GM23248 (cell line): ENCODE data around the gene STK36. TPM values are rescaled to one million over a fixed set of nuclear protein-coding genes. Genes with fewer than 3 reads are reported as not detected.

Experiments
- DNase-seq: peaks from one replicate; pipeline ENCODE4 v3.0.0-alpha.2; 2015
- H2AFZ ChIP-seq: fragments of 200-600 bp; sonication (generic); 2 replicates; pipeline ENCODE4 v1.6.1; 2016; ENCODE audit warnings: antibody characterized with exemption
- H3F3A ChIP-seq: fragments of 200-600 bp; sonication (generic); 2 replicates; pipeline ENCODE4 v1.6.1; 2016; ENCODE audit warnings: mild to moderate bottlenecking, antibody characterized with exemption, mixed run types; ENCODE audit not compliant: insufficient read depth
- H3K27ac ChIP-seq: fragments of 200-600 bp; sonication (generic); 2 replicates; pipeline ENCODE4 v1.5.1; 2016; ENCODE audit warnings: mild to moderate bottlenecking
- H3K27me3 ChIP-seq: fragments of 200-600 bp; sonication (generic); replicated peaks from 2 replicates; pipeline ENCODE4 v1.6.1; 2016; ENCODE audit warnings: mild to moderate bottlenecking; ENCODE audit not compliant: insufficient read depth
- H3K36me3 ChIP-seq: fragments of 200-600 bp; sonication (generic); 2 replicates; pipeline ENCODE4 v1.6.1; 2016; ENCODE audit warnings: low read depth, mild to moderate bottlenecking
- H3K4me1 ChIP-seq: fragments of 200-600 bp; sonication (generic); 2 replicates; pipeline ENCODE4 v1.6.1; 2016; ENCODE audit warnings: mild to moderate bottlenecking; ENCODE audit not compliant: insufficient read depth
- H3K4me2 ChIP-seq: fragments of 200-600 bp; sonication (generic); one replicate; pipeline ENCODE4 v1.6.1; 2016; ENCODE audit warnings: mild to moderate bottlenecking; ENCODE audit not compliant: unreplicated experiment
- H3K4me3 ChIP-seq: fragments of 200-600 bp; sonication (generic); 2 replicates; pipeline ENCODE4 v1.5.1; 2016; ENCODE audit warnings: mild to moderate bottlenecking
- H3K79me2 ChIP-seq: fragments of 200-600 bp; sonication (generic); 2 replicates; pipeline ENCODE4 v1.6.1; 2016; ENCODE audit warnings: mild to moderate bottlenecking; ENCODE audit not compliant: insufficient read depth
- H3K9ac ChIP-seq: fragments of 200-600 bp; sonication (generic); 2 replicates; pipeline ENCODE4 v1.6.1; 2016; ENCODE audit warnings: mild to moderate bottlenecking
- H3K9me2 ChIP-seq: fragments of 200-600 bp; sonication (generic); 2 replicates; pipeline ENCODE4 v1.6.1; 2016; ENCODE audit warnings: mixed run types, mild to moderate bottlenecking, moderate library complexity; ENCODE audit not compliant: insufficient read depth
- H3K9me3 ChIP-seq: fragments of 200-600 bp; sonication (generic); one replicate; pipeline ENCODE4 v1.6.1; 2017; ENCODE audit warnings: low read depth
- H4K20me1 ChIP-seq: fragments of 200-600 bp; sonication (generic); 2 replicates; pipeline ENCODE4 v1.6.0; 2016; ENCODE audit not compliant: insufficient read depth
- EZH2 ChIP-seq: fragments of 200-600 bp; sonication (generic); IDR thresholded peaks from 2 replicates; pipeline ENCODE4 v1.6.1; 2018; ENCODE audit warnings: antibody characterized with exemption, mild to moderate bottlenecking; ENCODE audit not compliant: insufficient read depth, poor library complexity, severe bottlenecking
- EZH2phosphoT487 ChIP-seq: fragments of 200-600 bp; sonication (generic); IDR thresholded peaks from 2 replicates; pipeline ENCODE4 v1.6.1; 2018; ENCODE audit warnings: antibody characterized with exemption, moderate library complexity, mild to moderate bottlenecking, low read depth; ENCODE audit not compliant: insufficient read depth
- WGBS, 2 experiments: methylation state at CpG; one replicate each; pipeline ENCODE4 v1.1.6; 2015 to 2017; ENCODE audit warnings: low lambda C conversion rate in 2 of 2, low coverage in 1 of 2; ENCODE audit errors: missing lambda C conversion rate in 2 of 2; 5-methylcytosine and 5-hydroxymethylcytosine counted together
- in situ Hi-C: fragments of 300-500 bp; cut with MboI; formaldehyde crosslinking; loops from 2 replicates; pipeline ENCODE4 v1.15.0; 2020
- polyA plus RNA-seq: library from polyadenylated mRNA; unstranded; fragments of >200 nt; fragmentation: Nextera tagmentation; extraction: Ambion mirVana; gene quantifications from 2 replicates; pipeline ENCODE4 v1.2.1, GENCODE V29; 2016
- total RNA-seq: library from RNA; depleted of rRNA; stranded (reverse); fragments of >200 nt; shearing (Covaris generic); gene quantifications from 2 replicates; pipeline ENCODE4 v1.2.3, GENCODE V29; 2014

The STK36 gene
- total and polyA plus RNA-seq, 2 experiments from 2014 or later: 22.2 to 24.5 TPM

DNA sequence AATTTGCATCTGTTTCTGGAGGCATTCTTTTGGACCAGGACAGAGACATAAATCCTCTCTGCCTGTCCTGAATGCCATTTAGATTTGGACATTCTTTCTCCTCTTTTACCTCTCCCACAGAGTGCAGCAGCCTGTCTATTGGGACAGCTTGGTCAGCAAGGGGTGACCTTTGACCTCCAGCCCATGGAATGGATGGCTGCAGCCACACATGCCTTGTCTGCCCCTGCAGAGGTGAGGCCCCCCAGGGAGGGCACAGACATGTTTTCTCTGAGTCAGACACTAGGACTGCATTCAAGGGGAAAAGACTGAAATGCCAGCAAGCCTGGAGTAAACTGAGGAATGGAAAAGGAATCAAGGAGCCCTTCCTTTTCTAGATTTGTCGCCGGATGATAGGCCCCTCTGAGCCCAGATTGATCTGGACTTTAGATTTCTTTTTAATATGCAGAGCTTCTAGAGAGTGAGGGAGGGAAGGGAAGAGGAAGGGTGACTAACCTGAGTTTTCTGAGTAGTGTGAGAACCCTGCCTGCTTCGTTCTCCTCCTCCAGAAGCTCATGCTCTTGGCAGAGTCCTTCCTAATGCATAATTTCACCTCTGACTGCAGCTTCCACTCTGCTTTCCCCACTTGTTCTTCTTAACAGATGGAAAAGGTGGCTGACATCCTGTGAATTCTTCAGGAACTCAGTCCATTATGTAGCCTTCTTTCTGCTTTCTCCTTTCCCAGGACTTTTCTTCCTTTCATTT, 22.7 kb downstream of the STK36 start:
- in situ Hi-C loops: no loop called here
- Histone ChIP-seq H3K4me2 (no peak overlapping the region), H3K27me3 (no peaks in the 10 kb centered on the region), H3K4me3 (no peak overlapping the region), H3K4me1 (peaks cover 21% of the 10 kb centered on the region), H2AFZ (no peak overlapping the region), H3F3A (peaks cover 22% of the 10 kb centered on the region), H3K9ac (no peak overlapping the region), H3K27ac (peak overlapping the region; percentile 36), H3K9me2 (no peaks in the 10 kb centered on the region), H3K9me3 (no peaks in the 10 kb centered on the region), H3K79me2 (no peaks in the 10 kb centered on the region), H4K20me1 (no peaks in the 10 kb centered on the region), H3K36me3 (peaks cover 35% of the 10 kb centered on the region; the same call in 1 of the 2 replicates)
- DNase-seq: peak; percentile 76
- WGBS, 2 experiments: 74 to 81% methylated on average over 3 of the region's 3 CpGs
- TF ChIP-seq EZH2phosphoT487 (no peak), EZH2 (no peak)

DNA sequence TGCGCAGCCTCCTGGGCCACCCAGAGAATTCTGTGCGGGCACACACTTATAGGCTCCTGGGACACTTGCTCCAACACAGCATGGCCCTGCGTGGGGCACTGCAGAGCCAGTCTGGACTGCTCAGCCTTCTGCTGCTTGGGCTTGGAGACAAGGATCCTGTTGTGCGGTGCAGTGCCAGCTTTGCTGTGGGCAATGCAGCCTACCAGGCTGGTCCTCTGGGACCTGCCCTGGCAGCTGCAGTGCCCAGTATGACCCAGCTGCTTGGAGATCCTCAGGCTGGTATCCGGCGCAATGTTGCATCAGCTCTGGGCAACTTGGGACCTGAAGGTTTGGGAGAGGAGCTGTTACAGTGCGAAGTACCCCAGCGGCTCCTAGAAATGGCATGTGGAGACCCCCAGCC, 27.0 kb downstream of the STK36 start:
- in situ Hi-C loops: no loop called here
- peaks cover 17% of the 10 kb centered on the region; the same call in 1 of the 2 replicates for H3K36me3 ChIP-seq
- 84 to 90% methylated on average over 8 of the region's 8 CpGs for WGBS, 2 experiments

DNA sequence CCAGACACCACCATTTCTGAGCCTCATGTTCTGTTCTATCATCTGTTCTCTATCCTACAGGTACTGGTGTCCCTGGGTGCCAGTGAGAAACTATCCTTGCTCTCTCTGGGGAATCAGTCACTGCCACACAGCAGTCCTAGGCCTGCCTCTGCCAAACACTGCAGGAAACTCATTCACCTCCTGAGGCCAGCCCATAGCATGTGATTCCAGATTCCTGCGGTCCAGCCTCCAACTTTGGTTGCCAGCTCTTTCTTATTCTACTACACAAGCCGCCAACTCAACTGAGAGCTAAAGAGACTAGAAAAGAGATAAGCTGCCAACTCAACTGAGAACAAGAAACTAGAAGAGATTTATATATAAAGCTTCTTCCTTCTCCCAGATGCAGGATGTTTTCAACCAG, 29.9 kb downstream of the STK36 start:
- no peaks in the 10 kb centered on the region for H3K9me2 ChIP-seq
- H3K9me3 ChIP-seq: no peaks in the 10 kb centered on the region
- no peak overlapping the region for H3K4me2 ChIP-seq
- no peak overlapping the region for H3K27ac ChIP-seq
- 52 to 60% methylated on average over 2 of the region's 2 CpGs for WGBS, 2 experiments
- H3K4me1 ChIP-seq: no peaks in the 10 kb centered on the region
- in situ Hi-C loops: no loop called here
- TF ChIP-seq EZH2 (no peak), EZH2phosphoT487 (no peak)
- no peaks in the 10 kb centered on the region for H3K27me3 ChIP-seq
- H3K36me3 ChIP-seq: peaks cover 7% of the 10 kb centered on the region; the same call in 1 of the 2 replicates
- H2AFZ ChIP-seq: no peak overlapping the region
- H3K79me2 ChIP-seq: no peaks in the 10 kb centered on the region
- H3K4me3 ChIP-seq: no peak overlapping the region
- no peaks in the 10 kb centered on the region for H4K20me1 ChIP-seq
- DNase-seq: peak; percentile 63
- 0 out of 2 replicates have a peak, but pooled peaks cover 6% of the 10 kb centered on the region for H3F3A ChIP-seq
- H3K9ac ChIP-seq: no peak overlapping the region

More for the DNA sequence above, 27.0 kb downstream of the STK36 start:
- no peaks in the 10 kb centered on the region for H4K20me1 ChIP-seq
- no peak for TF ChIP-seq EZH2phosphoT487
- no peak for TF ChIP-seq EZH2
- H3K79me2 ChIP-seq: no peaks in the 10 kb centered on the region
- no peak overlapping the region for H3K4me3 ChIP-seq
- no peaks in the 10 kb centered on the region for H3K9me3 ChIP-seq
- peaks cover 9% of the 10 kb centered on the region for H3K4me1 ChIP-seq
- no peak for DNase-seq
- 0 out of 2 replicates have a peak, but pooled peaks cover 6% of the 10 kb centered on the region for H3F3A ChIP-seq
- H3K9me2 ChIP-seq: no peaks in the 10 kb centered on the region
- no peak overlapping the region for H3K4me2 ChIP-seq
- H3K9ac ChIP-seq: no peak overlapping the region
- no peak overlapping the region for H2AFZ ChIP-seq
- H3K27ac ChIP-seq: no peak overlapping the region
- no peaks in the 10 kb centered on the region for H3K27me3 ChIP-seq

DNA sequence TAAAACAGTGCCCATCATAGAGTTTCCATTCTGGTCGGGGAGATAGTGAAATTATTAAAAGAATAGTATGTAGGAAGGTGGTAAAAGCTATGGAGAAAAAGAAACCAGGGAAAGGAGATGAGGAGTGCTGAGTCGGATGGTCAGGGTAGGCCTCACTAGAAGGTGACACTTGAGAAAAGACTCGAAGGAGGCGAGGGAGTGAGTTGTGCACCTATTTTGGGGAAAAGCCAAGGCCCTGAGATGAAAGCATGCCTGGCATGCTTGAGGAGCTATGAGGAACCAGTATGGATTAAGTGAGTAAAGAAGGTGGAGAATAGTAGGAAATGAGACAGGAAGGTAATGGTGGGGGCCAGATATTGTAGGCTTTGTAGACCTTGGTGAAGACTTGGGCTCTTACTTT, 31.5 kb downstream of the STK36 start:
- no peak overlapping the region for H3K27ac ChIP-seq
- H3K9me2 ChIP-seq: no peaks in the 10 kb centered on the region
- H3K9me3 ChIP-seq: no peaks in the 10 kb centered on the region

More for the DNA sequence above, 31.5 kb downstream of the STK36 start:
- no peaks in the 10 kb centered on the region for H3K27me3 ChIP-seq
- no peaks in the 10 kb centered on the region for H3K4me1 ChIP-seq
- DNase-seq: no peak
- in situ Hi-C loops: no loop called here
- H3K9ac ChIP-seq: no peak overlapping the region
- no peak overlapping the region for H2AFZ ChIP-seq
- H3K4me2 ChIP-seq: no peak overlapping the region
- no peak overlapping the region for H3K4me3 ChIP-seq
- no peaks in the 10 kb centered on the region for H3K79me2 ChIP-seq
- TF ChIP-seq EZH2 (no peak), EZH2phosphoT487 (no peak)
- WGBS, 2 experiments: 93 to 95% methylated on average over 4 of the region's 4 CpGs
- 0 out of 2 replicates have a peak, but pooled peaks cover 6% of the 10 kb centered on the region for H3F3A ChIP-seq
- peaks cover 7% of the 10 kb centered on the region; the same call in 1 of the 2 replicates for H3K36me3 ChIP-seq
- no peaks in the 10 kb centered on the region for H4K20me1 ChIP-seq
